AG08395 (cell line): ENCODE data around the gene PLEKHM3.
"Not testable (repeated sequence)": the region's sequence is repeated elsewhere in the genome, so short reads cannot be mapped to it uniquely, and the experiment has no call there.

Experiments used
- DNase-seq: peaks from one replicate; pipeline ENCODE4 v3.0.0; 2012; ENCODE audit warnings: mixed read lengths, low spot score

PLEKHM3 gene

DNA sequence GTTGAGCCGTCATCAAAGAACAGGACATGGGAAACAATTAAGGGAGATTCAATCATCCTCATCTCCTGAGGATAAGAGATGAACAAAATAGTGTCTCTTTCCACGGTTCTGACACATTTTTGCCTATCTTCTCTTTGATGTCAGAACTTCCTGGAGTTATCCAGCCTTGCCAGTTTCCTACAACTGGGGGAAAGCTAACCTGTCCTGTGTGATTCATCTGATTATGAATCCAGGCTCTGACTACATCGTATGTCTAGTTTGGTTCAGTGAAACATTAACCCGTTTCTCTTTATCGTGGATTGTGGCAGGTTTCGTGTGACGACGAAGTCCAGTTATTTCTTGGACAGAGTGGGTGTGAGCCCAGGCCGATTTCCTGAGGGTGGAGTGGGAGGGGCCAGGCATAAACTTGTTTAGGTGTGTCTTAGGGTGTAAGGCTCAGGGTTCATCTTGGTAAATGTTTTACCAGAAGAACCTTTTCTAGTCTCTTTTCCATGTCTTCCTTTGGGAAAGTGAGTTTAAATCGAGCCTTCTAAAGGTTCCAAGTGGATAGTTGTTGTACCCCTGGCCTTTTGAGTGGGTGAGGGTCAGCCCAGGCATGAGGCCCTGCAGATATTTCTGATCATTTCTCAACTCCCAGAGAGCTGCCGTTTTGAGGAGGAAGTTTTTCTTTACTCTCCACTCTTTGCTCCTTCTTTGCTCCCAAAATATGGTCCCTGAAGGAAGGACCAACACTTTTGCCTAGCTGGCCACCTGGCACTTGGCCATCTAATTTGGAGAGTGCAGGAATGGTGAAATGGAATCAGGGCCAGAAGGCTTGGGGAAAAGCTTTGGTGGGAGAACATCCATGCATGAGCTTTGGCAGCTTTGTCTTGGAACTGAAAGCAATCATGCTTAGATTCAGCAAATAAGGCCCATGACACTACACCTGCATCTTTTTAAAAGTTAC, 205.2 kb downstream of the PLEKHM3 start:
- no peak for DNase-seq

DNA sequence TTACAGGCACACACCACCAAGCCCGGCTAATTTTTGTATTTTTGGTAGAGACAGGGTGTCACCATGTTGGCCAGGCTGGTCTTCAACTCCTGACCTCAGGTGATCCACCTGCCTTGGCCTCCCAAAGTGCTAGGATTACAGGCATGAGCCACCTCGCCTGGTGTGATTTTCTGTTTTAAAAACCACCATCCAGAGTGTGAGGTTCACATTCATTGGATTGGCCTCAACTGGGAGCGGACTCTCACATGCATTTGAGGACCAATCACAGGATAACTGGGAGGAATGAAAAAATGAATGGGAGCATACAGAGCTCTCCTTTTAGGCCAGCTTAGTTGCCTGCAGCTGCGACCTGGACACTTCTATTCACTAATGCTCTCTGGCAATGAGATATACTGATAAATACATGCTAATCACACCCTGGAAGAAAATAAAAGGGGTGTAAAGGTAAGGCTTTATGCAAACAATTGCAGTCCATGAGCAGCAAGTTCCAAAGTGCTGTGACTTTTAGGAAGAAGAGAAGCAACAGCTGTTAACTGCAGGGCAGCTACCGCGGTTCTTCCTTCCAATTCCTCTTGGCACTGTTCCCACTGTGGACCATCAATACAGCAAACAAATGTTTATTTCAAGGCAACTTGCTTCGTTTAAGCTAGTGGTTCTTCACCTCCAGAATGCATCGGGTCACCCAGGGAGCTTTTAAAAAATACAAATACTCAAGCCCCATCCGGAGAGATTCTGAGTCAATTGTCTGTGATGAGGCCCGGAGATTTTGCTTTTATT, 206.1 kb downstream of the PLEKHM3 start:
- DNase-seq, result no peak

DNA sequence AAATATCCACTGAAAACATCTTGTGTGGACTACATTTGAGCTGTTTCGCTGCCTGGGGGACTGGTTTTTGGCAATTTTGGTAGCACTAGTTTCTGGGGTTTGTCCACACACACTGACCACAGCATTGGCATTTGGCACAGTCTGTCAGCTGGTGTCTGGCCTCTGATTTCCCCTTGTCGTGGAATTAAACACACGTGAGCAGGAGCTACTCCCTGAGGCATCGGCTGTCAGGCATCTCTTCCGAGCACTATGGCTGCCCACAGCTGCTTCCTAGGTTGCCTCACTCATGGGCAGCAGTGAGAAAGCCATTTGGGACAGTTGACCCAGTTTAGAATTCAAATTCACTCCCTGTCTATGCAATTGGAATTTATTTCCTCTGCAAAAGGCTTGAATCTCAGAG, 208.8 kb downstream of the PLEKHM3 start:
- no peak for DNase-seq

DNA sequence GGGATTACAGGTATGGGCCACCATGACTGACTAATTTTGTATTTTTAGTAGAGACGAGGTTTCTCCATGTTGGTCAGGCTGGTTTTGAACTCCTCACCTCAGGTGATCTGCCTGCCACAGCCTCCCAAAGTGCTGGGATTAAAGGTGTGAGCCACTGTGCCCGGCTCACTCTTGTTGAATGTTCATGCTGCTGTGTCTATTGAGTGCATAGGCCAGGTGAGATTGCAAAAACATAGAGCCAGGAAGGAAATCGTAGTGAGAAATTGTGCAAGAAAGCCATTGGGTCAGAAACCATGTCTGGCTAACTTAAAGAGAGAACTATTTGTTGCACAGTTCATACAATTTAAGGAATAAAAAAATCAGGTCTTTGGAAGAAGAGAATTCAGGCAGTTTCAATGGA, 210.1 kb downstream of the PLEKHM3 start:
- DNase-seq, result no peak

DNA sequence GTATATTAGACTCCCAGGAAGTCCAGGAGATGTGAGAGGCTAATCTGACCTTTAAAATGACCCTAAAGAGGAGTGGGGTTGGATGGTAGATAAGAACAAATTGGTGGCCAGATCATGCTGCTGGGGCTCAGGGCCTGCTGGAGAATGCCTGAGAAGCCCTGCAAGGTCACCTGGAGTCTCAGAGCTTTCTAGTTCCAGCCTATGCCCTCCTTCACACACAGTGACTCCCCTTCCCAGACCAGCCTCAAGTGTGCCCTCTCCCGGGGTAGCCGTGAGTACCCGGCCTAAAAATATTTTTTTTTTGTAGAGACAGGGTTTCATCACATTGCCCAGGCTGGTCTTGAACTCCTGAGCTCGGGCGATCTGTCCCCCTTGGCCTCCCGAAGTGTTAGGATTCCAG, 211.4 kb downstream of the PLEKHM3 start:
- DNase-seq, result no peak

DNA sequence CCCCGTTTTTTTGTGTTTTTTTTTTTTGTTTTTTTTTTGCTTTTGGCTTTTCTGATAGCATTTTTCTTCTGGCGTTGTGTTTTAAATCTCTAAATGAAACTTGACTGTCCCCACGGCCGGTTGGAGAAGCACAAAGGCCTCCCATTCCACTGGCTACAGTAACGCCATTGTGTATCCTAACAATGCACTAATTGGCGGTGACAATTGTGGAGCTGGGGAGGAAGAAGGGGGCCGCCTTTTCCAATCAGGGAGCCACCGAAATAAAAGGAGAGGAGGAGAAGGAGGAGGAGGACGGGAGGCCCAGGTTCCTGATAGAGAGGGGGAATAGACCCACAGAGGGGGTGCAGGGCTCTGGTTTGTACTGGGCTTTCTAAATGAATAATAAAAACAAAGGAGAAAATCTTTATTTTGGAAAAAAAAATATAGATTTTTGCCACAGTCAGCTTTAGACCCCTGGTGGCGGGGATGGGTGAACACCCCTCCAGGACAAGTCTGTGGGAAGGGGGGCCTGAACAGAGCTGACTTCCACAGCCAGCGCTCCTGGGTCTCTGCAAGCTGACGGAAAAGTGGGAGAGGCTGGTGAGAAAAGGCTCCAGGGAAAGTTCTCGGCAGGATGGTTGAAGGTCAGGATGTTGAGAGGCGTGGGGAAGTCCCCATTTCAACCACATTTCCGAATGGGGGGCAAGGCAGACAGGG, 212.0 kb downstream of the PLEKHM3 start:
- DNase-seq, result no peak

DNA sequence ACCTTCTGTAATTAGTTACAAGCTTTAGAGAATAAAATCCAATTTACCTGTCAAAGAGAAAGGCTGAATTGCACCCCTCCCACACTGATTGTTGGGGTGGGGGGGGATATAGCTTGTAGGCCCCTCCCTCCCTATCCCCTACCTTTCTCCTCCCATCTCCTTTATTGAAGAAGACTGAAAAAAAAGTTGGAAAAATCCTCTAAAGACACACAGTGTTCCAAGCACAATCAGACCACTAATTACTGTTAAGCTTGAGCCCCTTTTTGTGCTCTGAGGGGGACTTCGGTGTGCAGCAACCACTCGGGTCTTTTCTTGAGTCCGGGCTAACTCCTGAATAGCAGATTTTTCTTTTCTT, 212.6 kb downstream of the PLEKHM3 start:
- DNase-seq, result no peak

DNA sequence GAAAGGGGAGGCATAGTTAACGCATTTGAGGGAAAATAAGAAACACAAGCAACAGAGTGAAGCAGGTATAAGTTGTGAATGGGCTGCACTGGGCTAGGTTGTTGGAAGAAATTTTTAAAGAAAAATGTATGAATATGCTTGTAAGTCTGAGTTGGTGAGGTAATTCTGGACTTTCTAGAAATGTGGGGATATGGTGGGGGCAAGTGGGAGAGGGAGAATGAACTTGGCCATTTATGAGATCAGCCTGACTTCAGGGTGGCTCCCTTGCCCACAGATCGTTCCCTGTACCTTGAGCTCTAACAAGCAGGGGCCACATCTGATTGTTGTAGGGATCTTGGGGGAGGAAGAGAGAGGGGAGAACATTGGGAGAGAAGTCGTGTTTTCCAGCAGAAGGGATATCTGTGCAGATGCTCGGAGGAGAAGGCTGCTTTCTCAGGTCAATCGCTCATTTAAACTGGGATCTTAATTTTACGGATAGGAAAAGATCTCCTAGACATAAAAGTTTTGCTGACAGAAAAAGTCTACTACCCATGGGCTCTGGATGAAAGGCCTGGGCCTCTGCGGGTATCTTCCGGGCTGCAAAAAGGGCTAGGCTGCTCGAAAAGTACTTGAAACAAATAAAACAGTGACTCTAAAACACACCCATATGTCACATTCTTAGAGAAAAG, 213.1 kb downstream of the PLEKHM3 start:
- DNase-seq, result no peak

DNA sequence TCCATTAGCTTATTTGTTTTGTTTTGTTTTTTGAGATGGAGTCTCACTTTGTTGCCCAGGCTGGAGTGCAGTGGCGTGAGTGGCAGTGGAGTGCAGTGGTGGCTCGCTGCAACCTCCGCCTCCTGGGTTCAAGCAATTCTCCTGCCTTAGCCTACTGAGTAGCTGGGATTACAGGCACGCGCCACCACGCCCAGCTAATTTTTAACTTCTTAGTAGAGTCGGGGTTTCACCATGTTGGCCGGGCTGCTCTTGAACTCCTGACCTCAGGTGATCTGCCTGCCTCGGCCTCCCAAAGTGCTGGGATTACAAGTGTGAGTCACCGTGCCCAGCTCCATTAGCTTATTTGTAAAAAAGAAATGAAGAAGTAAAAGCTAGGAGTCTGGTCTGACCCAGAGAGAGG, 213.7 kb downstream of the PLEKHM3 start:
- not testable (repeated sequence) for DNase-seq

DNA sequence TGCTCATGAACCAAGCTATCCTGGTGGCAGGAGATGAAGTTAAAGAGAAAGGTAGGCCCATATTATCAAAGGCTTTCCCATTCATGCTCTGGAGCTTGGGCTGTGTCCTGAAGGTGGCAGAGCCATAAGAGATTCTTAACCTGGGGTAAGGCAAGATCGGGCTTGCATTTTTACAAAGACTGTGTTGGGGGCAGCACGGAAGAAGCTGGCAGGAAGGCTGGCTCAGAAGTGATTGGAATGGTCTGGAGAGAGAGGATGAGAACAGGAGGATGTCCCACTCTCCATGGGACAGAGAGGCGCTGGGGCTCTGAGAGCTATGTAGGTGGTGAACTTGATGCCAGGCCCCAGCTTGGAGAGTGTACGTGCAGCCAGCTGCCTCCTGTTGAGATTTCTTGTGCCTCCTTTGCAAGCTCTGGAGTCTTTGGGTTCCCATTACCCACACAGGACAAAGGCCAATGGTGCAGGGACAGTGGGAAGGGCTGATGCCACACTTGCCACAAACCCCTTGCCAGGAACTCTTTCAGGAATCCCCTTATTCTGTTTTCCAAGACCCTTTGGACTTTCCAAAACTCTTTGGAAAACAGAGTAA, 215.0 kb downstream of the PLEKHM3 start:
- no peak for DNase-seq

DNA sequence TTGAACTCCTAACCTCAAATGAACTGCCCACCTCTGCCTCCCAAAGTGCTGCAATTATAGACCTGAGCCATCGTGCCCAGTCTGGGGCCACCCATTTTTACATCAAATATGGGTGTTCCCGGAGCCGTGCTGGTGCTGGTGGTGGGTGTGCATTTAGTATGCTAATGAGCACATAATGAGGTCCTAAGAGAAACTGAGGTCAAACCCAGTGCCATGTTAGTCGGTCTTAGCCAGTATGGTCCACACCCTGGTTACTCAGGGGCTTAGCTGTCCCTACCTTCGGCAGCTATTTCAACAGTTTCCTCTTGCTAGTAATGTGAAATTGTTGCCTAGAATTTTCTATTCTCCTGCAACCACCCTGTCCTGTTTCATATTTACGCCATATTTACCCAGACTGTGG, 217.2 kb downstream of the PLEKHM3 start:
- DNase-seq, result no peak

DNA sequence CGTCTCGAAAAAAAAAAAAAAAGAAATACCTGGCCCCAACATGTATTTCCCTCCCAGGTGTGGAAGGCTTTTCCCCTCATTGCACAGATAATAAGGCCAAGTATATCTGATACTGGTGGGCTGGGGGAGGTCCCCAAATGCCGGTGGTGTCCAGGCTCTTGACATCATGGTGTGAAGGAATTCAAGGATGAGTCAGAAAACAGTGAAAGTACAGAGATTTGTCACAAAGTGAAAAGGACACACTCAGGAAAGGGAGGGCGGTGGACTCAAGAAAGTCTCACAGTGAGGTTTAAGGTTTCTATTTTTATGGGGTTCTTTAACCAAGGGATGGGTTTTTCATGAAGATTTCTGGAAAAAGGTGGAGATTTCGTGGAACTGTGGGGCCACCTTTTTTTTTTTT, 217.8 kb downstream of the PLEKHM3 start:
- DNase-seq, result no peak

DNA sequence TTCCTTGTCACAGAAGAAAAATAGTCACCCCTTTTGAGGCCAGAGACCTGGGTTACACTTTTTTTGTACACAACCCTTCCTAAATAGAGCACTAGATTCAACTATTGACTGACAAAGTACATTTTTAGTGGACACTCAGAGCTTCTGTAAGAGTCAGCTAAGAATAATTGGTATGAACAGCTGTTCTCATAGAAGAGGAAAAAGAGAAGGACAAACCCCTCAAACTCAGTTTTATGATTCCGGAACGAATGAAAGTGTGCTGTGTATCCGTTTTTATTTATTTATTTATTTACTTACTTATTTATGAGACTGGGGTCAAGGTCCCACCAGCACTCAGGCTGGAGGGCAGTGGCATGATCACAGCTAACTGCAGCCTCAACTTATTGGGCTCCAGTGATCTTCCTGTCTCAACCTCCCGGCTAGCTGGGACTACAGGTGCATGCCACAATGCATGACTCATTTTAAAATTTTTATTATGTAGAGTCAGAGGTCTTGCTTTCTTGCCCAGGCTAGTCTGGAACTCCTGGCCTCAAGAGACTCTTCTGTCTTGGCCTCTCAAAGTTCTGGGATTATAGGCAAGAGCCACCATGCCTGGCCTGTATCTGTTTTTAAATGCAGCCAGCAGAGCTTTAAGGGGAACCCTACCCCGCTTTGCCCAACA, 219.6 kb downstream of the PLEKHM3 start:
- no peak for DNase-seq

DNA sequence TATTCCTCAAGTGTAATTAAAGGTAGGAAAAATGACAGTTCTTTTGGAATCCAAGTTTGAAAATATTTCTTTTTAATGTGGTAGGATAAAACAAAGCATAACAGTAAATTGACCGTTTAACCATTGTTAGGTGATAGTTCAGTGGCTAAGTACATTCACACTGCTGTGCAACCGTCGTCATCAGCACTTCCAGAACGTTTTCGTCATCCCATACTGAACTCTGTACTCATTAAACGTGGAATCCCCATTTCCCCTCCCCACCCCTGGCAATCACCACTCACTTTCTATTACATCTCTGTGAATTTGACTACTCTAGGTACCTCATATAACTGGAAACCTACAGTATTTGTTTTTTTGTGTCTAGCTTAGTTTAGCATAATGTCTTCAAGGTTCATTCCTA, 222.7 kb downstream of the PLEKHM3 start:
- no peak for DNase-seq

DNA sequence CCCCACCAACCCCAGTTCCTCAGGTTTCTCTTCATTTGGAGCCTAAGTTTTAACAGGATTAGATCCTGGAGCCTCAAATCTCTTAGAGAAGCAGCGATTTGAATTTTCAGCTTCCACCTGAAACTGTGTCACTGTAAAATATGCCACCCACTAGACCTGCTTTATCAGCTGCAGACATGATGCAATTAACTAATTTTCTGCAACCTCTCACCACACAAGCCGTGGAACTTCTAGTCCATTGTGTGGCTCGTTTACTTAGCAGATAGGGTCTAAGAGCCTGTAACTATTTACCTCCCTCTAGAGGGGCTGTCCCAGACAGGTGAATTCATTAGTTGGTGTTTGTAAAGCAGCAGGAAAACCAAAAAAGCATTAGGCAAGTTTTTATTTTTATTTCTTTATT, 224.1 kb downstream of the PLEKHM3 start:
- no peak for DNase-seq

DNA sequence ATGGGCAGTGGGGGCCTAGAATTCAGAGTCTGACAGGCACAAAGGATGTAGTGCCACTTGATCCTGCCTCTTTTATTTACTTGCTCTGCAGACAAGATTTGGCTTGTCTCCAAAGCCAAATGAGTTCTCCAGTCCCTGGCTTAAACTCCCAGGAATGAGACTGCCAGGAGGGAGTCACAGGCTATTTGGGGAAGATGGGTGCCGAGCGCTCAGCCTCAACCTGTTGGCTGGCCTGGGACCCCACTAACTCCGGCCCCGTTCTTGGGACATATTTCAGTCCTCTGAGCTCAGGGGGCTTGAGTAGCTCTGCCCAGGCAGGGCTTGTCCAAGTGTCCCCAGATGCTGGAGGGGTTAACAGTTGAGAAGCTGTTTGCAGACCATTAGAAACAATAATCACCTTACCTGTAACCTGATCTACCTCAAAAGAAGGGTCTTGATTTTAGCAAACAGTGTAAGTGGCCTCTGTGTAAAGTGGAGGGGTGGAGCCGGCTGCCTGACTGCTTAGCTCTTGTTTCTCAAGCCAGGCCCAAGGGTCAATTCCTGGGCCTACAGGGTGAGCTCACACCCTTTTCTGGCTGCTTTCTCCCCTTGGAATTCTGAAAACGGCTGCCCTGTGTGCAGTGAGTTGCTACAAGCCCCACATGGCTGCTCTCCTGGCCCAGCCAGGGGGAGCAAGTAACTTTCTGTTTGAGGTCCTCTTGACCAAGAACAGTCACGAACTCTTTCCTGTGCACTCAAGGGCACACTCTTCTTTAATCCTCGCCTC, 228.6 kb downstream of the PLEKHM3 start:
- DNase-seq, result no peak

DNA sequence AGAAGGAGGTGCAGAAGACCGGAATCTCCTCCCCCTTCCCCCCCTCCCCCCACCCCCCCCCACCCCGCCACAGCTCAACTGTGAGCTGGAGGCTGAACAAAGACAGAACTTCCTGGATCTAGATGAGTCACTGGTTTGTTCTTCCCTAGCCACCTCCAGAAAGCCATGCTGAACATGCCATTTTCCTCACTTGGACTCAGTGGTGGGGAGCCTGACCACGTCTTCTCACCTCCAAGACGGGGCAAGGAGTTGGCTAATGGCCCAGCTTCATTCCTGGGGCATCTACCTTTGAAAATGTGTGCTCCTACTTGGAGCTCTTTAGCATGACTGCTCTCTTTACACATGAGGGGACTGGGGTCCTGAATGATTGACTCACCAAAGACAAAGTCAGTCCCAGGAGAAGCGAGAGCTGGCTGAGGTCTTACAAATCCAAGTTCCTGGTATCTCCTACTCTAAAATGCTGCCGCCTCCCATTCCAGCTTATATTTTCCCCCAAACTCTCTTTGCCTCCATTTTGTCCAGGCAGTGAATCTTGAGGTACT, 233.0 kb downstream of the PLEKHM3 start:
- peak; percentile 72 for DNase-seq

DNA sequence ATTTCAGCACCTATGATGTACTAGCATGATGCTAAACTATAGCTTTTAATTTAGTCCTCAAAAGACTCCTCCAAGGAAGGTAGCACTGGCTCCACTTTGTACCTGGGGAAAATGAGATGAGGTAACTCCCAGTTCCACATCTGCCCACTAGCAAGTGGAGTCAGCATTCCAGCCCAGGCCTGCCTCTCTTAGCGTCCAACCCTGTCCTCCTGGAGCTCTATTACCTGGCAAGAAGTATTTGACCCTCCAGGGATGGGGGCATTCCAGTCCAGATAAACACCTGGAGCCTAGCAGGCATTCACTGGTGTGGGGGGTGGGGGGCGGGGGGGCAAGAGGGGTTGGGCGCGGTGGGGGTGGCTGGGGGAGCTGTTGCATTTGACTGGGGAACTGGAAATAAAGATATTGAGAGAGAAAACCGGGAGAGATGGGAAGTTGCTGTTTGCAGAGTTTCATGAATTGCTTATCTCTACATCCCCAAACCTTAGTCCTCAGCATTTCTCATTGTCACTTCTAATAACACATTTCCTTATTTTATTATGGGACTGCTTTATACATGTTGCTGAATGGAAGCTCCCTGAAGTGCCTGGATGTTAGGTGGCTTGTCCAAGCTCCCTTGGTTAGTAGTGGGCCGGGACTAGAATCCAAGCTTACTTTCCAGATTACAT, 233.6 kb downstream of the PLEKHM3 start:
- no peak for DNase-seq

DNA sequence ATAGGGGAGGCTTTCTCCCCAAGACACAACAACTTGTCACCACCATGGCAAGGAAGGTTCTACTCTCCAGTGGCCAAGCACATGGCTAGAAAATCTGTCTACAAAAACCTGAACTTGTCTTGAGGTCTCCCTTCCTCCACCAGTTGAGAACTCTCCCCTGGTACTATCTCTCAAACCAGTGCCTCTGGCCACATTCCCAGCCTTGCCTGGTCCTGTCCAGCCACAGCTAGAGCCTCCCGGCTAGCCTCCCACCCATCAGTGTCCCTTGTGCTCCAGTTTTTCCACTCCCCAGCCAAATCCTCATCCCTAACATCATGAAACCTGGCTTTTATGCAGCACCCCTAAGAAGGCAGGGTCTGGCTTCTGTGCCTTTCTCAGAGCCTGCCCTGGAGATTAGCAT, 234.4 kb downstream of the PLEKHM3 start:
- no peak for DNase-seq

DNA sequence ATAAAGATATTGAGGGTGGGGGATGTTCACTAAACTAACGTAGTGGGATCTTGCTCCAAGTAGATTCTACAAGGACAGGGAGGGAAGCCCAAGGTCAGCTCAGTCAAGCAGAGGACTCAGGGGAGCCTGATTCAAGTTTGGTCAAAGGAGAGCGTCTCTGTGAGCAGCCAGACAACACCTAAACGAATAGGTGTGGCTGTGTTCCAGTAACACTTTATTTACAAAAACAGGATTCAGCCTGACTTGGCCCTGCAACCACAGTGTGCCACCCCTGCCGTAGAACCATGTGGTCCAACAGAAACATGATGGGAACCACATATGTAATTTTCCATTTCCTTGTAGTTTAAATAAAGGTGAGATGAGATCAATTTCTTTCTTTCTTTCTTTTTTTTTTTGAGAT, 237.5 kb downstream of the PLEKHM3 start:
- no peak for DNase-seq
